Activated naive CD4-positive, alpha-beta T cell treated with anti-CD3 and anti-CD28 coated beads for 36 hours (primary cell): ENCODE measurements around the gene TRMO. TPM values are rescaled to one million over a fixed set of nuclear protein-coding genes. Genes with fewer than 3 reads are reported as not detected.
"Not testable (repeated sequence)": the region's sequence is repeated elsewhere in the genome, so short reads cannot be mapped to it uniquely, and the experiment has no call there.

Source experiments
- CTCF ChIA-PET: fragments of 350-600 bp; sonication (Branson Sonifier 250); formaldehyde crosslinking; loops from one replicate; lab custom pipeline; 2021; ENCODE audit warnings: antibody characterized with exemption; lab: Charles Lee
- DNase-seq: peaks from one replicate; pipeline ENCODE4 v3.0.0-alpha.2; 2020
- H3K27ac Mint-ChIP-seq: one replicate; pipeline ENCODE4 v1.8.0; 2021; ENCODE audit warnings: mild to moderate bottlenecking, mixed read lengths
- H3K27me3 Mint-ChIP-seq: one replicate; pipeline ENCODE4 v1.8.0; 2021; ENCODE audit warnings: low read depth, mixed read lengths
- H3K36me3 Mint-ChIP-seq: one replicate; pipeline ENCODE4 v1.8.0; 2021; ENCODE audit warnings: low read depth, mixed read lengths
- H3K4me1 Mint-ChIP-seq: one replicate; pipeline ENCODE4 v1.8.0; 2021; ENCODE audit warnings: low read depth, mixed read lengths
- H3K4me3 Mint-ChIP-seq: one replicate; pipeline ENCODE4 v1.8.0; 2021; ENCODE audit warnings: mild to moderate bottlenecking, moderate library complexity, mixed read lengths
- H3K9me3 Mint-ChIP-seq: one replicate; pipeline ENCODE4 v1.8.0; 2021; ENCODE audit warnings: mixed read lengths
- intact Hi-C: fragments of 100-400 bp; cut with micrococcal nuclease; formaldehyde crosslinking; loops from one replicate; pipeline ENCODE4 v1.15.1; 2023
- total RNA-seq, 2 experiments: library from RNA; stranded (reverse); gene quantifications; one replicate each; pipeline ENCODE4 v1.2.3, GENCODE V29; 2021

The TRMO gene
- total RNA-seq = 10 to 100 TPM; 10.7 to 10.8 TPM

- H3K36me3 Mint-ChIP-seq = peaks cover 9% of the 10 kb centered on the region
- H3K27me3 Mint-ChIP-seq = peaks cover 5% of the 10 kb centered on the region
- H3K9me3 Mint-ChIP-seq = no peaks in the 10 kb centered on the region
- H3K4me1 Mint-ChIP-seq = peaks cover 35% of the 10 kb centered on the region
- H3K27ac Mint-ChIP-seq = peak within 1 kb of the TSS; percentile 97
- intact Hi-C loops = loop anchor here (1.0 kb wide), 5 partner anchors 16 to 289 kb away; partner anchors contain the start of genes NCBP1 and TSTD2
- peak within 1 kb of the TSS; percentile 86 for H3K4me3 Mint-ChIP-seq
- peak; percentile 98 for DNase-seq
- CTCF ChIA-PET = interaction anchor here (0.6 to 8.1 kb wide), 34 partner anchors 9 to 347 kb away, joined by 3 to 114 read pairs (median 6); partner anchors contain the start of genes ANP32B, HEMGN, TBC1D2 and TRIM14
These were observed at the start of gene TRMO for GRCh38 chr9:97921959-97922724. TRMO (minus strand) TSS chr9:97922500; CDS start chr9:97922493, 7 bp downstream.

- Mint-ChIP-seq H3K36me3 (no peaks in the 10 kb centered on the region), H3K27ac (no peak overlapping the region), H3K9me3 (no peaks in the 10 kb centered on the region), H3K27me3 (no peaks in the 10 kb centered on the region), H3K4me3 (peak overlapping the region; percentile 14), H3K4me1 (peaks cover 11% of the 10 kb centered on the region)
- no peak for DNase-seq
- intact Hi-C loops = no loop called here
- CTCF ChIA-PET = interaction anchor here (1.2 to 1.7 kb wide), 3 partner anchors 9 to 64 kb away, joined by 3 to 5 read pairs (median 4); partner anchors contain the start of gene TRMO
These were observed 47.9 kb upstream of the TRMO start for GRCh38 chr9:97970165-97970564.

- CTCF ChIA-PET = interaction anchor here (0.5 to 1.7 kb wide), 2 partner anchors 46 to 49 kb away, joined by 4 to 5 read pairs; partner anchors contain the start of gene TRMO
- intact Hi-C loops = no loop called here
- Mint-ChIP-seq H3K36me3 (no peaks in the 10 kb centered on the region), H3K27me3 (no peaks in the 10 kb centered on the region), H3K4me1 (peaks cover 13% of the 10 kb centered on the region), H3K27ac (no peak overlapping the region), H3K4me3 (no peak overlapping the region), H3K9me3 (no peaks in the 10 kb centered on the region)
- DNase-seq = no peak
These were observed 46.7 kb upstream of the TRMO start for GRCh38 chr9:97969014-97969413.

- H3K4me1 Mint-ChIP-seq = peaks cover 13% of the 10 kb centered on the region
- intact Hi-C loops = no loop called here
- H3K27ac Mint-ChIP-seq = no peak overlapping the region
- H3K36me3 Mint-ChIP-seq = no peaks in the 10 kb centered on the region
- no peaks in the 10 kb centered on the region for H3K27me3 Mint-ChIP-seq
- CTCF ChIA-PET = interaction anchor here (1.4 kb wide), 2 partner anchors 13 to 45 kb away, joined by 3 read pairs; no protein-coding TSS in a partner anchor
- H3K4me3 Mint-ChIP-seq = no peak overlapping the region
- DNase-seq = no peak
- H3K9me3 Mint-ChIP-seq = no peaks in the 10 kb centered on the region
These were observed 44.2 kb upstream of the TRMO start for GRCh38 chr9:97966493-97966892.

- Mint-ChIP-seq H3K4me1 (peaks cover 4% of the 10 kb centered on the region), H3K27me3 (no peaks in the 10 kb centered on the region), H3K27ac (no peak overlapping the region), H3K4me3 (no peak overlapping the region), H3K36me3 (no peaks in the 10 kb centered on the region), H3K9me3 (no peaks in the 10 kb centered on the region)
- CTCF ChIA-PET = interaction anchor here (0.6 to 1.0 kb wide), 3 partner anchors 41 to 72 kb away, joined by 3 to 5 read pairs (median 4); no protein-coding TSS in a partner anchor
- intact Hi-C loops = no loop called here
- DNase-seq = no peak
These were observed 42.6 kb upstream of the TRMO start for GRCh38 chr9:97964901-97965300.

GRCh38 chr9:97963232-97963631 lies 40.9 kb upstream of the TRMO start:
- Mint-ChIP-seq H3K36me3 (no peaks in the 10 kb centered on the region), H3K9me3 (no peaks in the 10 kb centered on the region), H3K27me3 (no peaks in the 10 kb centered on the region), H3K4me3 (no peak overlapping the region), H3K4me1 (peaks cover 2% of the 10 kb centered on the region), H3K27ac (no peak overlapping the region)
- intact Hi-C loops = no loop called here
- CTCF ChIA-PET = interaction anchor here (1.0 to 1.7 kb wide), 4 partner anchors 10 to 40 kb away, joined by 3 to 12 read pairs (median 5); partner anchors contain the start of gene TRMO
- no peak for DNase-seq

- Mint-ChIP-seq H3K4me3 (no peak overlapping the region), H3K27me3 (no peaks in the 10 kb centered on the region), H3K4me1 (peaks cover 2% of the 10 kb centered on the region), H3K9me3 (no peaks in the 10 kb centered on the region), H3K27ac (no peak overlapping the region), H3K36me3 (no peaks in the 10 kb centered on the region)
- no peak for DNase-seq
- intact Hi-C loops = no loop called here
- CTCF ChIA-PET = interaction anchor here (0.6 to 1.7 kb wide), 6 partner anchors 9 to 145 kb away, joined by 3 to 12 read pairs (median 5); partner anchors contain the start of gene TRMO
These were observed 40.3 kb upstream of the TRMO start for GRCh38 chr9:97962575-97962974.

- no peak for DNase-seq
- intact Hi-C loops = no loop called here
- H3K27ac Mint-ChIP-seq = no peak overlapping the region
- peaks cover 2% of the 10 kb centered on the region for H3K4me1 Mint-ChIP-seq
- CTCF ChIA-PET = interaction anchor here (0.6 to 1.7 kb wide), 4 partner anchors 10 to 146 kb away, joined by 3 to 6 read pairs (median 4); no protein-coding TSS in a partner anchor
- no peaks in the 10 kb centered on the region for H3K9me3 Mint-ChIP-seq
- H3K4me3 Mint-ChIP-seq = no peak overlapping the region
- no peaks in the 10 kb centered on the region for H3K36me3 Mint-ChIP-seq
- H3K27me3 Mint-ChIP-seq = no peaks in the 10 kb centered on the region
These were observed 39.8 kb upstream of the TRMO start for GRCh38 chr9:97962136-97962535.

- peaks cover 2% of the 10 kb centered on the region for H3K4me1 Mint-ChIP-seq
- CTCF ChIA-PET = interaction anchor here (0.6 to 1.4 kb wide), 4 partner anchors 11 to 73 kb away, joined by 3 to 6 read pairs (median 4); no protein-coding TSS in a partner anchor
- H3K4me3 Mint-ChIP-seq = no peak overlapping the region
- no peak overlapping the region for H3K27ac Mint-ChIP-seq
- H3K27me3 Mint-ChIP-seq = no peaks in the 10 kb centered on the region
- H3K36me3 Mint-ChIP-seq = no peaks in the 10 kb centered on the region
- no peaks in the 10 kb centered on the region for H3K9me3 Mint-ChIP-seq
- intact Hi-C loops = no loop called here
- DNase-seq = no peak
These were observed 39.1 kb upstream of the TRMO start for GRCh38 chr9:97961361-97961760.

- H3K36me3 Mint-ChIP-seq, H3K27me3 Mint-ChIP-seq, intact Hi-C loops, H3K27ac Mint-ChIP-seq, H3K4me3 Mint-ChIP-seq, H3K9me3 Mint-ChIP-seq, H3K4me1 Mint-ChIP-seq, DNase-seq: not testable (repeated sequence)
- CTCF ChIA-PET = interaction anchor here (0.6 to 3.1 kb wide), 2 partner anchors 37 to 73 kb away, joined by 4 to 26 read pairs; partner anchors contain the start of gene TRMO
These were observed 38.5 kb upstream of the TRMO start for GRCh38 chr9:97960678-97961328.

GRCh38 chr9:97959585-97959984 lies 37.3 kb upstream of the TRMO start:
- Mint-ChIP-seq H3K36me3 (no peaks in the 10 kb centered on the region), H3K27me3 (no peaks in the 10 kb centered on the region), H3K27ac (no peak overlapping the region), H3K4me1 (peaks cover 2% of the 10 kb centered on the region), H3K4me3 (no peak overlapping the region), H3K9me3 (no peaks in the 10 kb centered on the region)
- CTCF ChIA-PET = interaction anchor here (0.6 to 3.1 kb wide), 3 partner anchors 24 to 41 kb away, joined by 3 to 26 read pairs (median 3); partner anchors contain the start of gene TRMO
- no peak for DNase-seq
- intact Hi-C loops = no loop called here
